NCI-H146 (cell line): ENCODE measurements around the gene GUSB.

Experiments
- DNase-seq: peaks from one replicate; lab custom pipeline; 2025; lab: John Stamatoyannopoulos, UW

GUSB gene

DNA sequence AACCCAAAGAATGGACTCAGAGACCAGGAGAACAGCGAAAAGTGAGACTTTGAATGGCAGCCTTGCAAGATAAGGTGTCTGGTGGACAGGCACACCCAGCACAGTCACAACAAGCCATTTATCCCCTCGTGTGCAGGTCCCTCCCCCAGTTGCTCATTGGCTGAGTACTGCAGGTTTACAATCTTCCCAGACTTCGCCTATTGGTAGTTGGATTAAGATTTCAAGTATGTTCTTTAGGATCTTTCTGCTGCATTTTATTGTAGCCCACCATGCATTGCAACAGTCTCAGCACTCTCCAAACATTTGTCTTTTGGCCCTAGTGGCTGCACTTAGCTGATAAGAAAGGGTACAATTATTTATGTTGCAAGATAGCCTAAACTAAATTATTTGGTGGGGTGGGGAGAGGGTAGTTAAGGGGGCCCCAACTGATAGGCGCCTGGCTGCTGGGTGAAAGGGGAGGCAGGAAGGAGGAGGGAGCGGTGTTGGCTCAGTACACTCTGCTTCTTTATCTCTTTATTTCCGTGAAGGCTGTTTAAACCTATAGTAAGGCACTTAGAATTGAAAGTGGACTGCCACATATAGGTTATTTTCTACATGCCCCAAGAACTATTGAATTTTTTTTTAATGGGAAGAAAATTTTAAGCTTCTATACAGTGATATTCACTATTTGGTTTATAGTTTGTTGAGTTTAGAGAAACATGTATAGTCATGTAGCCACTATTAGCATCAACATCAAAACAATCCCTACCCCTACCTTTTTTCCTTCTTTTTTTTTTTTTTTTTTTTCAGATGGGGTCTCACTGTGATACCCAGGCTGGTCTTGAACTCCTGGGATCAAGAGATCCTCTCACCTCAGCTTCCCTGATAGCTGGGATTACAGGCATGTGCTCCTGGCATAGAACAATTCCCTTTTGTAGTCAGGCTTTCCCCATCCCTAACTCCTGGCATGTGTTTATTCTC is 54.2 kb downstream of the GUSB start:
- DNase-seq: no peak

DNA sequence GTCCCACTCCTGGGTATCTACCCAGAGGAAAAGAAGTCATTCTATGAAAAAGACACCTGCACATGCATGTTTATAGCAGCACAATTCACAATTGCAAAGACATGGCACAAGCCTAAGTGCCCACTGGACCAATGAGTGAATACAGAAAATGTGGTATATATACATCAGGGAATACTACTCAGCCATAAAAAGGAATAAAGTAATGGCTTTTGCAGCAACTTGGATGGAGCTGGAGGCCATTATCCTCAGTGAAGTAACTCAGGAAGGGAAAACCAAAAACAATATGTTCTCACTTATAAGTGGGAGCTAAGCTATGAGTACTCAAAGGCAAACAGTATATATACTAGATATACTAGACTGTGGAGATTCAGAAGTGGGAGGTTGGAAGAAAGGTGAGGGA is 55.4 kb downstream of the GUSB start:
- no peak for DNase-seq

DNA sequence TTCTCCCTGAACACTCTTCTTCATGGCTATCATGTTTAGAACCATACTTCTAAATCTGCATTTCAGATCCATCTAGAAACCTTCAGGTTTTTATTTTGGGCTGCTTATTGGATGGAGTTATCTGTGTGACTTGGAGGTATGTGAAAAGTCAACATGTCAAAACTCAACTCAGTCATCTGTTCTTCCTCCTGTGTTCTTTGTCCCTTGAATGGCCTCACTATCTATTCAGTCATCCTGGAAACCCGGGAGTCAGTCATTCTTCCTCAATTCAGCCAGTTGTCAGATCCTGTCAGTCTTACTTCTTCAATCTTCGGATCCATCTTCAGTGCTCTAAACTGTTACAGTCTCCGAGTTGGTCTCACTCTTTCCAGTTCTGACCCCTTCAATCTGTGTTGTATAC is 57.0 kb downstream of the GUSB start:
- DNase-seq: no peak

DNA sequence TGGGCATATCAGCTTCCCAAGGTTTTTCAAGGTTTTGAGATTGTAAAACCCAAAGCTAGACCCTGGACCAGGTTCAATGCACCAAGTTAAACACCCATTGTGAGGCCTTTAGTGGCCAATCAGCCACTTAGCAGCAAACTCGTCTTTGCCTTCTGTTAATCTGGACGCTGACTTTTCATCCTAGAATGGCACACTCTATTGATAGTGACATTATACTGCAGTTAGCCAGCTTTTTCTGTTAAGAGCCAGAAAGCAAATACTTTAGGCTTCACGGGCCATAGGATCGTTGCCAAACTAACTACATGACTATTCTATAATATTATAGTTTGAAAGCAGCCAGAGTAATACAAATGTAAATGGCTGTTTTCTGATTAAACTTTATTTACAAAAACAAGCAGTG is 57.8 kb downstream of the GUSB start:
- DNase-seq: no peak

DNA sequence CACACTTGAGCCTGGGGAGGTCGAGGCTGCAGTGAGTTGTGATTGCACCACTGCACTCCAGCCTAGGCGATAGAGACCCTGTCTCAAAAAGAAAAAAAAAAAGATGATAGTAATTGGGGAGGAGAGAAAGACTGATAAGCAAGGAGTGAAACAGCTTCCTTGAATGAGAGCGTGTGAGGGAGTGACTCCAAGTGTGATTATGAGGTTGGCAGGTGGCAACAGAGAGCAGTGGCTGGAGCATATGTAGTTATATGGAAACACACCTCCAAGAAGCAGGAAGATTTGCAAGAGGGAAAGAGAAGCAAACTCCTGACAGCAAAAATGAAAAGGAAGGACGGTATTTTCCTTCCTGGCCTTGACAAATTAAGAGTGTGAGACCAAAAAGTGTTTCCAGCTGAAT is 58.7 kb downstream of the GUSB start:
- DNase-seq: no peak

DNA sequence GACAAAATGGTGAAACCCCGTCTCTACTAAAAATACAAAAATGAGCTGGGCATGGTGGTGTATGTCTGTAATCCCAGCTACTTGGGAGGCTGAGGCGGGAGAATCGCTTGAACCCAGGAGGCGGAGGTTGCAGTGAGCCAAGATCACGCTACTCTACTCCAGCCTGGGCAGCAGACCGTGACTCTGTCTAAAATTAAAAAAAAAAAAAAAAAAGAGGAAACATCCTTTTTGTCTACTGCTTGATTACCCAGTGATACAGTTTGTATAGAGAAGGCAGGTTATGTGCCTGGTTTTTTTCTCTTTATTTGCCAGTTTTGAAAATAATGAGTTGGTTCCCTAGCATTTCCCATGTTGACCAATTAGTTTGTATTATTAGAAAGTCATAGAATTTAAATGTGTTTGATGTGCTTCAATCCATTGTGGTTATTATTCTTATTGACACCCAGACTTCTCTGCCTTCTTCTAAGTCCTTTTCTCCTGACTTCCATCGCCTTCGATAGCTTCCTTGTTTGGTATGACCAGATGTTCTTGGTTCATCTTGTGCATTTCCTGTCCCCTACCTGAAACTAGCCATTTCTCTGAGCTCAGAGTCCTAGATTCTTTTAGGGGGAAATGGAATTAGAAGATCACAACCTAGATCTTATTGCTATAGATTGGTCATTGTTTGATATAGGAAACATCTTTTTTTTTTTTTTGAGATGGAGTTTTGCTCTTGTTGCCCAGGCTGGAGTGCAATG is 65.9 kb downstream of the GUSB start:
- no peak for DNase-seq

DNA sequence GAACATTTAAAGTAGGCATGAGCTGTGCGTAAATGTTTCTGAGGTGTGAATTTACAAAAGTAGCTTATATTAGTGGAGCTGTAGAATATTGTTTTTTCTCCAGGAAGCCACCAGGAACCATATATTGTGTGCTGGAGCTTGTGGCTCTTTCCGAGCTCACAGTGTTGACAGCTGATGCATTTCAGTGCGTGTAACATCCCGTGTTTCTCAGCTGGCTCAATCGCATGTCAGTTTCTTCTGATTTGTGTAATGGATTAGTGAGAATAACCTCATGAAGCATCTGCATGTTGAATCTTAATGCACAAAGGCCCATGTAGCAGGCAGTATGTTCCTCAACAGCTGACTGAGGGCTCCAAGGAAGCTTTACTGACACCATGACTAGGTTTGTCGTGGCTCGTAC is 69.8 kb downstream of the GUSB start:
- DNase-seq: no peak
